Activated T-cell treated with anti-CD3 and anti-CD28 coated beads for 48 hours (primary cell): Measurements from ENCODE around the gene LINC00237.

Experiments used
- DNase-seq: peaks from one replicate; pipeline ENCODE4 v3.0.0-alpha.2; 2020; ENCODE audit warnings: low read depth

LINC00237 gene

GRCh38 chr20:21047981-21048380, 58.2 kb downstream of the LINC00237 start:
- no peak for DNase-seq

GRCh38 chr20:21046413-21047070, 59.6 kb downstream of the LINC00237 start:
- DNase-seq, result no peak
